Measurements from ENCODE around the gene DMRTB1. TPM values are rescaled to one million over a fixed set of nuclear protein-coding genes. Genes with fewer than 3 reads are reported as not detected.

Gene DMRTB1
- total RNA-seq, 1 donor from 2014 or later, result not detected

- no peak for TF ChIP-seq CTCF (IDR thresholded peaks at IDR 0.05)
- Histone ChIP-seq H3K36me3 (no peaks in the 10 kb centered on the region), H3K4me1 (no peaks in the 10 kb centered on the region), H3K4me3 (no peak overlapping the region), H3K27ac (no peak overlapping the region), H3K9me3 (no peaks in the 10 kb centered on the region), H3K27me3 (no peaks in the 10 kb centered on the region)
- DNase-seq, result no peak
- ATAC-seq, result peak; percentile 8
- intact Hi-C loops (cut with DNase I), result no loop called here
Observed at GRCh38 chr1:53439337-53440207, 19.6 kb upstream of the DMRTB1 start.

- Histone ChIP-seq H3K4me3 (no peak overlapping the region), H3K4me1 (no peaks in the 10 kb centered on the region), H3K27me3 (no peaks in the 10 kb centered on the region), H3K9me3 (no peaks in the 10 kb centered on the region), H3K27ac (no peak overlapping the region), H3K36me3 (no peaks in the 10 kb centered on the region)
- no peak for DNase-seq
- TF ChIP-seq CTCF (IDR thresholded peaks at IDR 0.05), result no peak
- ATAC-seq, result no peak
- intact Hi-C loops (cut with DNase I), result no loop called here
Observed at GRCh38 chr1:53440633-53441032, 18.6 kb upstream of the DMRTB1 start.

- TF ChIP-seq CTCF (IDR thresholded peaks at IDR 0.05), result no peak
- intact Hi-C loops (cut with DNase I), result no loop called here
- no peaks in the 10 kb centered on the region for H3K27me3 ChIP-seq
- no peaks in the 10 kb centered on the region for H3K36me3 ChIP-seq
- DNase-seq (no peak), ATAC-seq (no peak)
- H3K27ac ChIP-seq, result no peak overlapping the region
- no peaks in the 10 kb centered on the region for H3K9me3 ChIP-seq
- H3K4me3 ChIP-seq, result no peak overlapping the region
- no peaks in the 10 kb centered on the region for H3K4me1 ChIP-seq
Observed at GRCh38 chr1:53442299-53442698, 16.9 kb upstream of the DMRTB1 start.

GRCh38 chr1:53446051-53446450 lies 13.1 kb upstream of the DMRTB1 start:
- Histone ChIP-seq H3K36me3 (no peaks in the 10 kb centered on the region), H3K4me3 (no peak overlapping the region), H3K4me1 (no peaks in the 10 kb centered on the region), H3K27me3 (peaks cover 9% of the 10 kb centered on the region), H3K27ac (no peak overlapping the region), H3K9me3 (no peaks in the 10 kb centered on the region)
- no peak for ATAC-seq
- DNase-seq, result no peak
- intact Hi-C loops (cut with DNase I), result no loop called here
- no peak for TF ChIP-seq CTCF (IDR thresholded peaks at IDR 0.05)

- no peak overlapping the region for H3K4me3 ChIP-seq
- H3K27ac ChIP-seq, result no peak overlapping the region
- no peak for TF ChIP-seq CTCF (IDR thresholded peaks at IDR 0.05)
- peaks cover 9% of the 10 kb centered on the region for H3K27me3 ChIP-seq
- intact Hi-C loops (cut with DNase I), result no loop called here
- H3K4me1 ChIP-seq, result no peaks in the 10 kb centered on the region
- no peaks in the 10 kb centered on the region for H3K9me3 ChIP-seq
- DNase-seq (no peak), ATAC-seq (no peak)
- no peaks in the 10 kb centered on the region for H3K36me3 ChIP-seq
Observed at GRCh38 chr1:53447413-53447812, 11.8 kb upstream of the DMRTB1 start.

Data from upper lobe of right lung (tissue), 1 donor.